Measurements from ENCODE around the gene SLC4A1AP. TPM values are rescaled to one million over a fixed set of nuclear protein-coding genes. Genes with fewer than 3 reads are reported as not detected.

The SLC4A1AP gene
- polyA plus RNA-seq, 1 donor from 2014 or later = 47.9 TPM

GRCh38 chr2:27704342-27704876, 40.7 kb downstream of the SLC4A1AP start:
- TF ChIP-seq RAD21 (conservative IDR thresholded peaks at IDR 0.05) (no peak), SMC3 (conservative IDR thresholded peaks at IDR 0.05; ENCODE audit: poor library complexity) (no peak)
- no peaks in the 10 kb centered on the region for H3K27me3 ChIP-seq (ENCODE audit: insufficient read depth, low read depth, low read length)
- no peaks in the 10 kb centered on the region for H3F3A ChIP-seq (ENCODE audit: insufficient read depth, low read length, poor library complexity, severe bottlenecking)
- no peak overlapping the region for H3K27ac ChIP-seq (ENCODE audit: low read length)
- H4K20me1 ChIP-seq (ENCODE audit: insufficient read depth) = no peaks in the 10 kb centered on the region
- H3K79me2 ChIP-seq (replicated peaks; ENCODE audit: insufficient read depth, low read length) = no peaks in the 10 kb centered on the region
- no peaks in the 10 kb centered on the region for H3K36me3 ChIP-seq (ENCODE audit: insufficient read depth, low read length)
- no peaks in the 10 kb centered on the region for H3K9me3 ChIP-seq (ENCODE audit: low read length)
- H3K9me2 ChIP-seq (ENCODE audit: insufficient read depth, low read length) = no peaks in the 10 kb centered on the region
- H3K9ac ChIP-seq (ENCODE audit: low read length) = no peak overlapping the region
- no peak overlapping the region for H3K4me2 ChIP-seq (ENCODE audit: low read length)
- H3K4me3 ChIP-seq (ENCODE audit: low read length) = no peak overlapping the region
- no peak overlapping the region for H2AFZ ChIP-seq (ENCODE audit: low read depth, low read length)

- H4K20me1 ChIP-seq (ENCODE audit: insufficient read depth) = no peaks in the 10 kb centered on the region
- H3K9ac ChIP-seq (ENCODE audit: low read length) = no peak overlapping the region
- no peaks in the 10 kb centered on the region for H3K9me3 ChIP-seq (ENCODE audit: low read length)
- H3F3A ChIP-seq (ENCODE audit: insufficient read depth, low read length, poor library complexity, severe bottlenecking) = no peaks in the 10 kb centered on the region
- no peak overlapping the region for H2AFZ ChIP-seq (ENCODE audit: low read depth, low read length)
- no peaks in the 10 kb centered on the region for H3K36me3 ChIP-seq (ENCODE audit: insufficient read depth, low read length)
- H3K4me3 ChIP-seq (ENCODE audit: low read length) = no peak overlapping the region
- H3K79me2 ChIP-seq (replicated peaks; ENCODE audit: insufficient read depth, low read length) = no peaks in the 10 kb centered on the region
- H3K9me2 ChIP-seq (ENCODE audit: insufficient read depth, low read length) = no peaks in the 10 kb centered on the region
- H3K27me3 ChIP-seq (ENCODE audit: insufficient read depth, low read depth, low read length) = no peaks in the 10 kb centered on the region
- TF ChIP-seq POLR2AphosphoS5 (IDR thresholded peaks at IDR 0.05) (no peak), CTCF (IDR thresholded peaks at IDR 0.05; ENCODE audit: poor library complexity, severe bottlenecking) (no peak), EZH2 (IDR thresholded peaks at IDR 0.05; ENCODE audit: borderline replicate concordance, insufficient read depth, low read length, poor library complexity, severe bottlenecking) (no peak), EP300 (conservative IDR thresholded peaks at IDR 0.05; ENCODE audit: poor library complexity, severe bottlenecking) (no peak), RAD21 (conservative IDR thresholded peaks at IDR 0.05) (no peak), REST (IDR thresholded peaks at IDR 0.05; ENCODE audit: borderline replicate concordance) (no peak), SMC3 (conservative IDR thresholded peaks at IDR 0.05; ENCODE audit: poor library complexity) (no peak), MXI1 (conservative IDR thresholded peaks at IDR 0.05; ENCODE audit: poor library complexity, severe bottlenecking) (no peak), TAF1 (IDR thresholded peaks at IDR 0.05; ENCODE audit: low read depth) (no peak)
- H3K4me2 ChIP-seq (ENCODE audit: low read length) = no peak overlapping the region
- no peak overlapping the region for H3K27ac ChIP-seq (ENCODE audit: low read length)
Observed at GRCh38 chr2:27705851-27706622, 42.3 kb downstream of the SLC4A1AP start.

All from neural cell (in vitro differentiated cells).